Right kidney (tissue), 1 donor: ENCODE measurements around the gene KDM4C.
"Not testable (repeated sequence)": the region's sequence is repeated elsewhere in the genome, so short reads cannot be mapped to it uniquely, and the experiment has no call there.

Experiments used
- DNase-seq: peaks from one replicate; pipeline ENCODE4 v3.0.0-alpha.2; 2016

KDM4C gene

GRCh38 chr9:6936103-6936502 lies 178.3 kb downstream of the KDM4C start:
- no peak for DNase-seq

GRCh38 chr9:6937209-6937608 lies 179.4 kb downstream of the KDM4C start:
- no peak for DNase-seq

GRCh38 chr9:6938447-6938846 lies 180.7 kb downstream of the KDM4C start:
- no peak for DNase-seq

- DNase-seq: no peak
Observed at GRCh38 chr9:6938873-6939272, 181.1 kb downstream of the KDM4C start.

- no peak for DNase-seq
Observed at GRCh38 chr9:6941501-6941900, 183.7 kb downstream of the KDM4C start.

- no peak for DNase-seq
Observed at GRCh38 chr9:6942406-6942805, 184.6 kb downstream of the KDM4C start.

GRCh38 chr9:6943293-6943692 lies 185.5 kb downstream of the KDM4C start:
- no peak for DNase-seq

- DNase-seq: no peak
Observed at GRCh38 chr9:6944093-6944551, 186.3 kb downstream of the KDM4C start.

- no peak for DNase-seq
Observed at GRCh38 chr9:6944896-6945295, 187.1 kb downstream of the KDM4C start.

GRCh38 chr9:6945816-6946215 lies 188.0 kb downstream of the KDM4C start:
- no peak for DNase-seq

GRCh38 chr9:6946583-6947166 lies 188.9 kb downstream of the KDM4C start:
- DNase-seq: no peak

GRCh38 chr9:6948921-6949320 lies 191.1 kb downstream of the KDM4C start:
- DNase-seq: not testable (repeated sequence)

- no peak for DNase-seq
Observed at GRCh38 chr9:6955251-6955921, 197.6 kb downstream of the KDM4C start.

- no peak for DNase-seq
Observed at GRCh38 chr9:6956879-6957278, 199.1 kb downstream of the KDM4C start.

GRCh38 chr9:6959270-6960000 lies 201.7 kb downstream of the KDM4C start:
- DNase-seq: no peak

- DNase-seq: no peak
Observed at GRCh38 chr9:6960777-6961176, 203.0 kb downstream of the KDM4C start.

- no peak for DNase-seq
Observed at GRCh38 chr9:6961845-6962522, 204.2 kb downstream of the KDM4C start.

GRCh38 chr9:6965566-6965965 lies 207.8 kb downstream of the KDM4C start:
- DNase-seq: no peak

GRCh38 chr9:6968271-6968670 lies 210.5 kb downstream of the KDM4C start:
- DNase-seq: no peak

GRCh38 chr9:6969805-6970204 lies 212.0 kb downstream of the KDM4C start:
- no peak for DNase-seq

- no peak for DNase-seq
Observed at GRCh38 chr9:6973089-6973488, 215.3 kb downstream of the KDM4C start.

- DNase-seq: no peak
Observed at GRCh38 chr9:6973762-6974161, 216.0 kb downstream of the KDM4C start.

GRCh38 chr9:6975198-6975597 lies 217.4 kb downstream of the KDM4C start:
- no peak for DNase-seq
